HepG2 (cell line): ENCODE measurements around the gene SPC24. TPM values are rescaled to one million over a fixed set of nuclear protein-coding genes. Genes with fewer than 3 reads are reported as not detected.
A peak's percentile ranks its signal among the peaks of the same experiment; 100 is the strongest.

Source experiments
- CBX1 ChIP-seq: IDR thresholded peaks from one replicate; pipeline ENCODE4 v1.6.1; 2016; ENCODE audit warnings: antibody characterized with exemption, low read depth
- CENPX ChIP-seq: sonication (generic); formaldehyde crosslinking; IDR thresholded peaks from 2 replicates; pipeline ENCODE4 v1.9.0; 2021; ENCODE audit warnings: mild to moderate bottlenecking, missing genetic modification reagents, moderate library complexity
- CERS6 ChIP-seq: sonication (generic); formaldehyde crosslinking; IDR thresholded peaks from 2 replicates; pipeline ENCODE4 v1.5.0; 2020; ENCODE audit warnings: missing genetic modification reagents
- DMAP1 ChIP-seq: IDR thresholded peaks from 2 replicates; pipeline ENCODE4 v1.6.1; 2016
- MAFF ChIP-seq: IDR thresholded peaks from 2 replicates; pipeline ENCODE4 v1.6.1; 2011; ENCODE audit warnings: low read depth, low read length, improper control_type of control experiment
- MNT ChIP-seq: fragments of 450-650 bp; IDR thresholded peaks from 2 replicates; pipeline ENCODE4 v1.6.1; 2016
- NFE2L1 ChIP-seq: sonication (generic); formaldehyde crosslinking; IDR thresholded peaks from 2 replicates; pipeline ENCODE4 v1.4.0; 2020; ENCODE audit warnings: missing genetic modification reagents, mild to moderate bottlenecking, borderline replicate concordance
- NFYB ChIP-seq: sonication (generic); formaldehyde crosslinking; IDR thresholded peaks from 2 replicates; pipeline ENCODE4 v1.4.0; 2020; ENCODE audit warnings: missing genetic modification reagents
- NR2F6 ChIP-seq, 2 experiments: IDR thresholded peaks; 2 replicates each; pipeline ENCODE4 v1.6.1; 2016; ENCODE audit warnings: antibody characterized with exemption in 1 of 2, mild to moderate bottlenecking in 1 of 2
- SMYD3 ChIP-seq: sonication (generic); formaldehyde crosslinking; IDR thresholded peaks from 2 replicates; pipeline ENCODE4 v1.8.1; 2023; ENCODE audit warnings: mild to moderate bottlenecking, missing genetic modification reagents
- SUZ12 ChIP-seq: fragments of 150-350 bp; IDR thresholded peaks from 2 replicates; pipeline ENCODE4 v1.6.1; 2014; ENCODE audit warnings: low read depth, low read length
- ZBTB1 ChIP-seq: sonication (generic); formaldehyde crosslinking; IDR thresholded peaks from 2 replicates; pipeline ENCODE4 v1.4.0; 2020; ENCODE audit warnings: missing genetic modification reagents, borderline replicate concordance
- ZBTB34 ChIP-seq: sonication (generic); formaldehyde crosslinking; IDR thresholded peaks from 2 replicates; pipeline ENCODE4 v1.8.0; 2022; ENCODE audit warnings: mild to moderate bottlenecking, missing genetic modification reagents
- ZBTB39 ChIP-seq: sonication (generic); formaldehyde crosslinking; IDR thresholded peaks from 2 replicates; pipeline ENCODE4 v1.5.0; 2020; ENCODE audit warnings: missing genetic modification reagents
- ZNF331 ChIP-seq: sonication (generic); formaldehyde crosslinking; IDR thresholded peaks from 2 replicates; pipeline ENCODE4 v1.4.0; 2020; ENCODE audit warnings: missing genetic modification reagents
- ZNF703 ChIP-seq: sonication (generic); formaldehyde crosslinking; IDR thresholded peaks from 2 replicates; pipeline ENCODE4 v1.5.1; 2020; ENCODE audit warnings: missing genetic modification reagents, mild to moderate bottlenecking, moderate library complexity, borderline replicate concordance
- ZNF746 ChIP-seq: sonication (generic); formaldehyde crosslinking; IDR thresholded peaks from 2 replicates; pipeline ENCODE4 v1.8.0; 2022; ENCODE audit warnings: mild to moderate bottlenecking, missing genetic modification reagents
- ZNF790 ChIP-seq: sonication (generic); formaldehyde crosslinking; IDR thresholded peaks from 2 replicates; pipeline ENCODE4 v1.8.0; 2022; ENCODE audit warnings: missing genetic modification reagents, mild to moderate bottlenecking, borderline replicate concordance
- polyA plus RNA-seq, 8 experiments: library from polyadenylated mRNA; depleted of rRNA in 3 of 8; stranded (reverse) in 7 of 8; unstranded in 1 of 8; fragments of >200 nt; fragmentation: Illumina TruSeq in 4 of 8; extraction: Trizol in 4 of 8; gene quantifications; 2 replicates each; pipeline versions ENCODE4 v1.2.1 to v1.2.3, GENCODE V29; 2011 to 2016; ENCODE audit warnings: low read depth in 4 of 8, missing spikeins in 1 of 8, mixed read lengths in 1 of 8; ENCODE audit not compliant: insufficient read depth in 1 of 8
- total RNA-seq, 5 experiments: library from RNA; depleted of rRNA; stranded (reverse); fragments of >200 nt; fragmentation: Illumina TruSeq; extraction: Trizol; gene quantifications; 2 replicates each; pipeline ENCODE4 v1.2.3, GENCODE V29; 2016; ENCODE audit warnings: low read depth in 1 of 5
- TF ChIP-seq, protein P1 (sequence below): sonication (generic); formaldehyde crosslinking; IDR thresholded peaks from 2 replicates; pipeline ENCODE4 v1.5.1; 2020; ENCODE audit warnings: missing genetic modification reagents, mild to moderate bottlenecking, borderline replicate concordance

Gene SPC24
- total and polyA plus RNA-seq, 2 of the 13 experiments (the other 11 are each of a cell fraction or from before 2014, with no cell fraction given), result 10.0 to 46.2 TPM

GRCh38 chr19:11197291-11198174 is 42.0 kb upstream of the SPC24 start, which contains the start of gene KANK2 (continued):
- TF ChIP-seq, protein P1, sequence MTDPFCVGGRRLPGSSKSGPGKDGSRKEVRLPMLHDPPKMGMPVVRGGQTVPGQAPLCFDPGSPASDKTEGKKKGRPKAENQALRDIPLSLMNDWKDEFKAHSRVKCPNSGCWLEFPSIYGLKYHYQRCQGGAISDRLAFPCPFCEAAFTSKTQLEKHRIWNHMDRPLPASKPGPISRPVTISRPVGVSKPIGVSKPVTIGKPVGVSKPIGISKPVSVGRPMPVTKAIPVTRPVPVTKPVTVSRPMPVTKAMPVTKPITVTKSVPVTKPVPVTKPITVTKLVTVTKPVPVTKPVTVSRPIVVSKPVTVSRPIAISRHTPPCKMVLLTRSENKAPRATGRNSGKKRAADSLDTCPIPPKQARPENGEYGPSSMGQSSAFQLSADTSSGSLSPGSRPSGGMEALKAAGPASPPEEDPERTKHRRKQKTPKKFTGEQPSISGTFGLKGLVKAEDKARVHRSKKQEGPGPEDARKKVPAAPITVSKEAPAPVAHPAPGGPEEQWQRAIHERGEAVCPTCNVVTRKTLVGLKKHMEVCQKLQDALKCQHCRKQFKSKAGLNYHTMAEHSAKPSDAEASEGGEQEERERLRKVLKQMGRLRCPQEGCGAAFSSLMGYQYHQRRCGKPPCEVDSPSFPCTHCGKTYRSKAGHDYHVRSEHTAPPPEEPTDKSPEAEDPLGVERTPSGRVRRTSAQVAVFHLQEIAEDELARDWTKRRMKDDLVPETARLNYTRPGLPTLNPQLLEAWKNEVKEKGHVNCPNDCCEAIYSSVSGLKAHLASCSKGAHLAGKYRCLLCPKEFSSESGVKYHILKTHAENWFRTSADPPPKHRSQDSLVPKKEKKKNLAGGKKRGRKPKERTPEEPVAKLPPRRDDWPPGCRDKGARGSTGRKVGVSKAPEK (CRISPR knock-in tag), result no peak
- TF ChIP-seq ZNF331 (CRISPR knock-in tag) (peak; percentile 38; the same call in 1 of the 2 replicates), SMYD3 (no peak), ZBTB39 (0 out of 2 replicates have a peak, but pooled peaks have one; percentile 31), ZBTB1 (CRISPR knock-in tag) (no peak), ZNF703 (CRISPR knock-in tag) (no peak), DMAP1 (CRISPR knock-in tag) (peak; percentile 52; the same call in 1 of the 2 replicates), ZNF746 (CRISPR knock-in tag) (peak; percentile 43; the same call in 1 of the 2 replicates), NFYB (CRISPR knock-in tag) (no peak), CERS6 (CRISPR knock-in tag) (no peak), MNT (no peak), NFE2L1 (CRISPR knock-in tag) (no peak), MAFF (no peak), ZNF790 (0 out of 2 replicates have a peak, but pooled peaks have one; percentile 30), ZBTB34 (CRISPR knock-in tag) (no peak), CBX1 (peak; percentile 28), SUZ12 (no peak), NR2F6 (IDR thresholded peaks at IDR 0.05) (no peak), NR2F6 (CRISPR knock-in tag; IDR thresholded peaks at IDR 0.05) (peak; percentile 73), CENPX (CRISPR knock-in tag) (no peak)
